ENCODE data around the gene THADA.

GRCh38 chr2:43566461-43566729 is 29.4 kb downstream of the THADA start:
- TF ChIP-seq EP300 (IDR thresholded peaks at IDR 0.05) (no peak), CTCF (IDR thresholded peaks at IDR 0.05) (no peak)
